ENCODE measurements around the gene SDR9C7. TPM values are rescaled to one million over a fixed set of nuclear protein-coding genes. Genes with fewer than 3 reads are reported as not detected.
"Not testable (repeated sequence)": the region's sequence is repeated elsewhere in the genome, so short reads cannot be mapped to it uniquely, and the experiment has no call there.

The SDR9C7 gene
- polyA plus RNA-seq, 3 donors: 0.11 to 0.44 (median 0.22) TPM

DNA sequence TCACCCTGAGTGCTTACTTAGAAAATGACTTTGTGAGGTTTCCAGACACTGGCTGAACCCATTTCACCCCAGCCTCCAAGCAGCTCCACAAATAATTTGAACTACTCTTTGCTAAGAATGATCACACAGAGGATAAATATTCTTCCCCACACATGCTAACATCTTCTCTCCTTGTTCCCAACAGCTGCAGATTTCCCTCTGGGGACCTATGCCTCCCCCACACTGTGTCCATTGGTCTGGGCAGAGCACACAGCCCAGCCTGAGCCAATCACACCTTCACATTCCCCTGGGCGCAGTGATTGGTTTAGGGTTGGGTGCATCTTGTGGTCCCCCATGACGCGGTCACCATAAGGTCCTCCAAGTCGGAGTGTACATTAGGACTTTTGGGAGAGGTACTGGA, 6.9 kb downstream of the SDR9C7 start:
- DNase-seq (ENCODE audit: extremely low read depth in 1 of 11, low read depth in 9 of 11, low spot score in 4 of 11): no peak

DNA sequence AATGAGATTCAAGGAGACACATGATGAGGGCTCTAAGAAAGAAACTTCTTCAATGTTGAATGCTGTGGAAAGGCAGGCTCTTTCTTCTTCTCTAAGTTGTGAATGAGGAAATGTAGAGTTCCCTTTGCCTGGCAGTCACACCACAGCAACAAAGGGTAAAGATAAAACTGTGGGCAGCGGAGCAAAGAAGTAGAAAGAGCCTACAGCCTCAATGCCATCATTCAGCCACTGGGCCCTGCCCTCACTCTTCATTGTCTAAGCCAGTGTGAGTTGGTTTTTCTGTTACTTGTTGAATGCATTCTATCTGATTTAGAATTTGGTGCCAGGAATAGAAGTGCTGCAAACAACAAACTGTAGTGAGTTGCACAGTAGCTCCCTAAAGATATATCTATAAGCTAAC, 12.2 kb downstream of the SDR9C7 start:
- DNase-seq (ENCODE audit: extremely low read depth in 1 of 11, low read depth in 9 of 11, low spot score in 4 of 11): no peak

DNA sequence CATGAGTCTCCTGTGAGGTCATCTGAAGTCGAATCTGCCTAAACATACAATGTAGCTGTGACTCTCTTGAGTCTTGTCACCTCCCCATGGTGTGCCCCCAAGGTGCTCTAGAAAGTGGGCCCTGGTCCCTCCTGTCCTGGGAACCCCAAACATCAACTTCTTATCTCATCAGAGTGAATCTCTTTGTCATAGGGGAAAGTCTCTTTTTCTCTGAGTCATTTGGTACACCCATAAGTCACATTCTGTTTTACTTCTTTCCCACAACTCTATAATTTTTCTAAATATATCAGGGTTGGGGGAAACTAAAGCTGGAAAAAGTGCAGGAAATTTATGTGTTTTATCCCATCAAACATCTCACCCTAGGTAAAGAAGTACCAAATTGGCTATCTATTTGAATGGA, 12.9 kb downstream of the SDR9C7 start:
- DNase-seq (ENCODE audit: extremely low read depth in 1 of 11, low read depth in 9 of 11, low spot score in 4 of 11): no peak

DNA sequence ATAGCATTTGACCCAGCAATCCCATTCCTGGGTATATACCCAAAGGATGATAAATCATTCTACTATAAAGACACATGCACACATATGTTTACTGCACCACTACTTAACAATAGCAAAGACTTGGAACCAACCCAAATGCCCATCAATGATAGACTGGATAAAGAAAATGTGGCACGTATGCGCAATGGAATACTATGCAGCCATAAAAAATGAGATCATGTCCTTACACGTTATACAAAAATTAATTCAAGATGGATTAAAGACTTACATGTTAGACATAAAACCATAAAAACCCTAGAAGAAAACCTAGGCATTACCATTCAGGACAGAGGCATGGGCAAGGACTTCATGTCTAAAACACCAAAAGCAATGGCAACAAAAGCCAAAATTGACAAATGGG, 16.1 kb downstream of the SDR9C7 start:
- not testable (repeated sequence) for DNase-seq (ENCODE audit: extremely low read depth in 1 of 11, low read depth in 9 of 11, low spot score in 4 of 11)

DNA sequence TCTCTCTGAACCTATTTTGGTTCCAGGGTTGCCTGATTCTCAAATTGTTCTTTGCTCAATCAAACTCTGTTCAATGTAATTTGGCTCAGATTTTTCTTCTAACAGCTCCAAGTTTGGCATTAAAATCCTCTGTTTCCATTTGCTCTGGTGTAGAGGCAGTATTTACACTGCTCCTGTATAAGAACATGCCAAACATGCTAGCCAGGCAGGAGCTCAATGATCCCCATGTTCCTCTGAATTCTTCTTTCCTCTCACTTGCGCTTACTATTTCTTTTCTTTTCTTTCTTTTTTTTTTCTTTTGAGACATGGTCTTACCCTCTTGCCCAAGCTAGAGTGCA, 17.2 kb downstream of the SDR9C7 start:
- DNase-seq (ENCODE audit: extremely low read depth in 1 of 11, low read depth in 9 of 11, low spot score in 4 of 11): no peak

DNA sequence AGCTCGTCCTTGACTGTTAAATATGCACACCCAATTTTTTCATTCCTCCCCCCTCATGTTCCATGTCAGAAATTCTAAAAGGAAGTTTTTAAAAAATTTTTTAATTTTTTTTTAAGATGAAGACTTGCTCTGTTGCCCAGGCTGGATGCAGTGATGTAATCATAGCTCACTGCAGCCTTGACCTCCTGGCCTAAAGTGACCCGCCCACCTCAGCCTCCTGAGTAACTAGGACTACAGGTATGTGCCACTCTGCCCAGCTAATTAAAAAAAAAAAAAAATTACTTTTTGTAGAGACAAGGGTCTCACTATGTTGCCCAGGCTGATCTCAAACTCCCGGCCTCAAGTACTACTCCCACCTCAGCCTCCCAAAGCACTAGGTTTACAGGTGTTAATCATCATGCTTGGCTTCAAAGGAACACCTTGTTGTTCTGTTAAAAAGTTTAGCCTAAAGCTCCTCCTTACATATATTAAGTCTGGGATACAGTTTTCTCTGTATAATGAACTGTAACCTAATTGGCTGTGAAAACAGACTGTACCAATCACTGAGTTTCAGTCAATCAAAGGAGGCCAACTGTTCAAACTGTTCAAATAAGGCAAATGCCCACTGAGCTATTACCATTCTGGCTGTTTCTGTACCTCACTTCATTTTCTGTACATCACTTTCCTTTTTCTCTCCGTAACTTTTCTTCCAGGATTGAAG, 17.8 kb downstream of the SDR9C7 start:
- no peak for DNase-seq (ENCODE audit: extremely low read depth in 1 of 11, low read depth in 9 of 11, low spot score in 4 of 11)

DNA sequence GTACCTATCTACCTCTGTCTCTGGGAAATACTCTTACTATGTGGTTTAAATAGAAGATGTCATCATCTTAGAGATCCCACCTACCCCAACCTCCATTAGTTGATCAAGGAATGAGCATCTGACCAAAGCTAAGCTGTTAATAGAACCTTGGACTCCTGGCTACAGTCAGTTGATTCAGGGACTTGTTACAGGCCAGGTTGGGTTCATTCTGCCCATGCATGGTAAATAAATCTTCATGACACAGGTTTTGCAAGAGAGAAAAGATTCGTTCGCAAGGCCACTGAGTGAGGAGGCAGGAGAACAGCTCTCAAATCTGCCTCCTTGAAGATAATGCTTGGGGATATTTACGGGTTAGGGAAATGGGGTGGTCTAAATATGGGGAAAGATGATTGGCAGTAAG, 19.5 kb downstream of the SDR9C7 start:
- DNase-seq (ENCODE audit: extremely low read depth in 1 of 11, low read depth in 9 of 11, low spot score in 4 of 11): peak in 4 of 11 donors; percentile 12 to 47 (median 26)

DNA sequence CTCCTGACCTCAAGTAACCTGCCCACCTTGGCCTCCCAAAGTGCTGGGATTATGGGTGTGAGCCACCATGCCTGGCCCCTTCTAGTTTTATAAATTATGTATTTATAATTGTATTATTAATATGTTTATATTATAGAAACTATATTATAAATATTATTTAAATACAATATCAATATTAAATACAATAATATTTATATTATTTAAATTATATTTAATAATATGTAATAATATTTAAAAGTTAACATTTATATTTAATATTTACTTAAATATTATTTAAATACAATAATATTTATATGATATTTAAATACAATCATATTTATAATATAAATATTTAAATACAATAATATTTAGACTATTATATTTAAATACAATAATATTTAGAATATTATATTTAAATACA, 20.0 kb downstream of the SDR9C7 start:
- DNase-seq (ENCODE audit: extremely low read depth in 1 of 11, low read depth in 9 of 11, low spot score in 4 of 11): no peak

DNA sequence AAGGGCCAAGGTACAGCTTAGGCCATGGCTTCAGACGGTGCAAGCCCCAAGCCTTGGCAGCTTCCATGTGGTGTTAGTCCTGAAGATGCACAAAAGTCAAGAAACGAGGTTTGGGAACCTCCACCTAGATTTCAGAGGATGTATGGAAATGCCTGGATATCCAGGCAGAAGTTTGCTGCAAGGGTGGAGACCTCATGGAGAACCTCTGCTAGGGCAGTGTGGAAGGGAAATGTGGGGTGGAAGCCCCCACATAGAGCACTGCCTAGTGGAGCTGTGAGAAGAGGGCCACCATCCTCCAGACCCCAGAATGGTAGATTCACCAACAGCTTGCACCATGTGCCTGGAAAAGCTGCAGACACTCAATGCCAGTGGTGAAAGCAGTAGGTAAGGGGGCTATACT, 24.8 kb downstream of the SDR9C7 start:
- DNase-seq (ENCODE audit: extremely low read depth in 1 of 11, low read depth in 9 of 11, low spot score in 4 of 11): not testable (repeated sequence)

DNA sequence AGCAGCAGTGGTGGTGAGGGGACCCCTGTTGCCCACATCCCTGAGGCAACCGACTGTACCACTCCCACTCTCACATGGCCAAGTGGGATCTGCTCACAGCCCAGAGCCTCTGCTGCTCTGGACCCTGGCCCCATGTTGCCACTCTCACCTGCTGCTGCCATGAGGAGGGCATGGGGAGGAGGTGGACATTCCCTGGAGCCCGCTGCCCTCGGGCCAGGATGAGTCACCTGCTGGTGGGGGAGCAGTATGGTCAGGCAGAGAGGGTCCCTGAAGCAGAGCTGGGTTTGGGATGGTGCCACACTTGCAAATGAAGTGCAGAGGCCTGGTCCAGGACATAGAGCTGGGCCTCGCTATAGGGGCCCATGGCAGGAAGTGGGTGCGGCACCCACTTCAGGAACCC, 26.1 kb downstream of the SDR9C7 start:
- no peak for DNase-seq (ENCODE audit: extremely low read depth in 1 of 11, low read depth in 9 of 11, low spot score in 4 of 11)

DNA sequence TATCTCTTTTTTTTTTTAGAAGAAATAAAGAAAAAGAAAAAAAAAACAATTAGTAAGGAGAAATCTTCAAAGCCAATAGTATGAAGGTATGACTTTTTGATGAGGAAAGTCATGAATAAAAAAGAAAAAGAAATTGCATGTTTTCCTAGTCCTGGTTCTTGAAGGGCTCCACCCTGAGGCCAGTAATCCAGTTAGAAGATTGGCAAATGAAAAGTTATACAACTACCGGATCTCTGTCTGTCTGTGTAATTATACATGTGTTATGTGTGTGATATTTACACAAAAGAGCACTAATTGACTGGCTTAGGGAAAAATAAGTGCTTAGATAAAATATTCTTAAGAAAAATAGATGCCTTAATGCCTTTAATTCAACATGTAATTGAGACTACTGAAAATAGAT, 28.4 kb downstream of the SDR9C7 start:
- DNase-seq (ENCODE audit: extremely low read depth in 1 of 11, low read depth in 9 of 11, low spot score in 4 of 11): no peak

DNA sequence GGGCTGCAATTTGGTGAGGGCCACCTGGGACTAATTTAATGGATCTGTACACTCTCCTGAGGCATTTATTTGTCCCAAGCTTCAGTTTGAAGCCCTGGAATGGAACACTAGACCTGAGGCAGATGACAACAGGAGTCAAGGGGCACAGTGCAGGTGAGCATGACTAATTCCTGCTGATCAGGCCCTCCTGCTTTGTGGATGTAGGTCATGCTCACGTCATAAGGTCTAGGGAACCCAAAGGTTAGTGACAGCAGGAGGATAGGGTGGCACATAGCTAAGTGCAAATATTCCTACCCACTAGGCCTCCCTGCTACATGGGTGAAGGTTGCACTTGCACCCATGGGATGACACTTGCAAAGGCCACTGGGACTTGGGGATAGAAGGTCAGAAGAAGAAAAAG, 30.8 kb downstream of the SDR9C7 start:
- no peak for DNase-seq (ENCODE audit: extremely low read depth in 1 of 11, low read depth in 9 of 11, low spot score in 4 of 11)

DNA sequence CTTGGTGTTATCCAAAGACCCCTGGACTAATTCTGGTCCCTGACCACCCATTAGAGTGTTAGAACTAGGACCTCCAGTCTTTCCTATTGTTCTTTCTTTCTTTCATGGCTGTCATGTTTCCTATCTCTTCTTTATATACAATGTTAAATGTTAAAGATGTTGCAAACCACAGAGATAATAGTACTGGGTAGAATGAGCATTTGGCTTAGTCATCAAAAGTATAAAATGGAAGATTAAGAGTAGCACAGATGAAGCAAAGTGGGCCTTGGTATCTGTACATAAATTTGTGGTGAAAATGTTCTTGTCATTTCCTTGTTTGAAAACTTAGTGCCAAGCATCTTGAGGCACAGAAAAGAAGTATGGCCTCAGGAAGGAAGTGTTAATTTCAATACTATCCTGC, 32.9 kb downstream of the SDR9C7 start:
- DNase-seq (ENCODE audit: extremely low read depth in 1 of 11, low read depth in 9 of 11, low spot score in 4 of 11): not testable (repeated sequence)

DNA sequence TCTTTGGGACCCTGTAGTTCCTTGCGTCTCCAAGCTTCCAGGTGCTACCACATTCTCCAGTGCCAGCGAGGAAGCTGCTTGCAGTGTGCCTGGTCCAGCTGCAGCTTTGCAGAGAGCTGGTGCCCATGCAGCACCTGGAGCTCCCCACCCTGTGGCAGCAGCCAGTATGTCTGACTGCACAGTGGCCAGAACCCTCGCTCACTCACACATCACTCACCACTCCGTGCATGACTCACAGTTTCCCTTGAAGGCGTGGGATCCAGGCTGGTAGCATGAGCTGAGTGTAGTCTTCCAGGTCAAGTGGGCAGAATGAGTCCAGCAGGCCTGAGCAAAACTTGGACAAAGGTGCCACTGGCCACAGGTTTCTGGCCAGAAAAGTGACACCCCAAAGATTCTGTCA, 33.6 kb downstream of the SDR9C7 start:
- DNase-seq (ENCODE audit: extremely low read depth in 1 of 11, low read depth in 9 of 11, low spot score in 4 of 11): no peak

DNA sequence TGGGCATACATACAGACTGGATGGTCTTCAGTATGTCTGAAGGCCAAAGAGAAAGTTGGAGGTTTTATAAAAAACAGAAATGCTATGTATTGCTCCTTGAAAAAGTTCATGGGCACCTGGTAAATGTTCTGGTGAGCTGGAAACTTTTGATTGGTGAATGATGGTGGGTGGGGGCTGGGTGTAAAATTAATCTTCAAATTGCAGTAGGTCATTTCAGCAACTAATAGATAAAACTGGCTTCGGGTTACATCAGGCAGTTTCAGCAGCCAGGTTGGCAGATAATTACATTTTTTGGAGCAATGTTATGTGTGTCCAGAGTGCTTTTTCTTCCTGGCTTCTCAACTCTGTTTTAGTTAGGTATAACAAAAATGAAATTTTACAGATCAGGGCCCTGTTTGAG, 35.3 kb downstream of the SDR9C7 start:
- no peak for DNase-seq (ENCODE audit: extremely low read depth in 1 of 11, low read depth in 9 of 11, low spot score in 4 of 11)

DNA sequence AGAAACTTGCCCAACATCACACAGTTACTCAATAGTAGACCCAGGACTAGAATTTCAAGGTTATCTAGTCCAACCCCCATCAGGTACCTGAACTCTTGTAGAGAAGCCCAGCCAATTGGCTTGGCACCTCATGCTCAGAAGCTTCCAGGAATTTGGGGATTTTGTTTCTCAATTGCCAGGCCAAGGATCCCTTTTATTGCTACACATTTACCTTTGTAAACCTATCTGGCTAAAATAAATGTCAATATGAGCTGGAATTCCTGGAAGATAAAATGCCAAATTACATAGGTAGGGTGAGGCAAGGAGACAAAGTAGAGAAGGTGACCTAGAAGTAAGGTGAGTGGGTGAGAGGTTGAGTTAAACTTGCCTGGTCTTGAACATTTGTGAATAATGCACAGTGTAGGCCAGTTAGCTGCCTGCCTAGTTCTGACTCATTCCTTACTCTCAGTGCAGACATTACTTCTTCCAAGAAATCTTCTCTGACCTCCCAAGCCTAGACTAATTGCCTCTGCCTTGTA, 36.3 kb downstream of the SDR9C7 start:
- DNase-seq (ENCODE audit: extremely low read depth in 1 of 11, low read depth in 9 of 11, low spot score in 4 of 11): no peak

DNA sequence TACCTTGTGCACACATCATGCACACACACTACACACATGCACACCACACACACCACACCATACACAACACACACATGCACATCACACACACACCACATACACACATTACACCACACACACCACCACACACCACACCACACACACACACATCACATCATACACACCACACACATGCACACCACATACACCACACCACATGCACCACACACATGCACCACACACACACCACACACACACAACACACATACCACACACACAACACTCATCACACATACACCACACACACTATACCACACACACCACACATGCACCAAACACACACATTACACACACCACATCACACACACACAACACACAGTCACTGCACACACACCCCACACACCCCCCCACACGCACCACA, 38.1 kb downstream of the SDR9C7 start:
- DNase-seq (ENCODE audit: extremely low read depth in 1 of 11, low read depth in 9 of 11, low spot score in 4 of 11): no peak

DNA sequence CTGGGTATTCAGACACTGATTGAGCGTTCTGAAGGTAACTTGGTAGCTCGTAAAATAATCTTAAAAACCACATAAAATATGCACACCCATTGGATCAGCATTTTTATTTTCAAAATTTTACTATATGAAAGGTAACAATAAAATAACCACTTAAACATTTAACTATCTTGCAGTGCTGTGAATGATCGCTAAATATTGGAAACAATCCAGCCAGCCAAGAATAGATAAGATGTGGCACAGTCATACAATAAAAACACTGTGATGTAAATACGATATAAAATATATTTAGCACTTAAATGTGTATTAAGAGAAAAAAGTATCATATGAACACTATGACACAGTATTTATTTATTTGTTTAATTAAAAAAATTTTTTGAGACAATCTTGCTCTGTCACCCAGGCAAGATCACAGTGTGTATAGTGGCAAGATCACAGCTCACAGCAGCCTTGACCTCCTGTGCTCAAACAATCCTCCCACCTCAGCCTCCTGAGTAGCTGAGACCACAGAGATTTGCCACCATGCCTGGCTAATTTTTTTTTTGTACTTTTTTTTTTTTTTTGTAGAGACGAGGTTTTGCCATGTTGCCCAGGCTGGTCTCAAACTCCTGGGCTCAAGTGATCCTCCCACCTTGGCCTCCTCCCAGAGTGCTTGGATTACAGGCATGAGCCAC, 39.4 kb downstream of the SDR9C7 start:
- no peak for DNase-seq (ENCODE audit: extremely low read depth in 1 of 11, low read depth in 9 of 11, low spot score in 4 of 11)

DNA sequence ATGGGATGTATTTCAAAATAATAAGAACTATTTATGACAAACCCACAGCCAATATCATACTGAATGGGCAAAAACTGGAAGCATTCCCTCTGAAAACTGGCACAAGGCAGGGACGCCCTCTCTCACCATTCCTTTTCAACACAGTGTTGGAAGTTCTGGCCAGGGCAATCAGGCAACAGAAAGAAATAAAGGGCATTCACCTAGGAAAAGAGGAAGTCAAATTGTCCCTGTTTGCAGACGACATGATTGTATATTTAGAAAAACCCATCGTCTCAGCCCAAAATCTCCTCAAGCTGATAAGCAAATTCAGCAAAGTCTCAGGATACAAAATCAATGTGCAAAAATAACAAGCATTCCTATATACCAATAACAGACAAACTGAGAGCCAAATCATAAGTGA, 42.3 kb downstream of the SDR9C7 start:
- DNase-seq (ENCODE audit: extremely low read depth in 1 of 11, low read depth in 9 of 11, low spot score in 4 of 11): not testable (repeated sequence)

DNA sequence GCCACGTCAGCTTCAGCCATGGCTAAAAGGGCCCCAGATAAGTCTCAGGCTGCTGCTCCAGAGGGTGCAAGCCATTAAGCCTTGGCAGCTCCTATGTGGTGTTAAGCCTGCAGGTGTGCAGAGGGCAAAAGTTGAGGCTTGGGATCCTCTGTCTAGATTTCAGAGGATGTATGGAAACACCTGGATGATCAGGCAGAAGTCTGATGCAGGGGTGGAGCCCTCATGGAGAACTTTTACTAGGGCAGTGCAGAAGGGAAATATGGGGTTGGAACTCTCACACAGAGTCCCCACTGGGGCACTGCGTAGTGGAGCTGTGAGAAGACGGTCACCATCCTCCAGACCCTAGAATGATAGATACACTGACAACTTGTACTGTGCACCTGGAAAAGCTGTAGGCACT, 47.9 kb downstream of the SDR9C7 start:
- DNase-seq (ENCODE audit: extremely low read depth in 1 of 11, low read depth in 9 of 11, low spot score in 4 of 11): no peak

DNA sequence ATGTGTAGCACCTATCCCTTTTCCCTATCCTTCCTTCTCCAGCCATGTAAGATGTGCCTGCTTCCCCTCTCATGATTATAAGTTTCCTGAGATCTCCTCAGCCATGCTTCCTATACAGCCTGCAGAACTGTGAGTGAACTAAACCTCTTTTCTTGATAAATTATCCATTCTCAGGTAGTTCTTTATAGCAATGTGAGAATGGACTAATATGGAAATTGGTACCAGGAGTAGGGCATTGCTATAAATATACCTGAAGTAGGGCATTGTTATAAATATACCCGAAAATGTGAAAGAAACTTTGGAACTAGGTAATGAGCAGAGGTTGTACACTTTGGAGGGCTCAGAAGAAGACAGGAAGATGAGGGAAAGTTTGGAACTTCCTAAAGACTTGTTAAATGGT, 48.9 kb downstream of the SDR9C7 start:
- DNase-seq (ENCODE audit: extremely low read depth in 1 of 11, low read depth in 9 of 11, low spot score in 4 of 11): no peak
